Stimulated activated CD8-positive, alpha-beta memory T cell treated with anti-CD3 and anti-CD28 coated beads, Interleukin-7, amount 100 ng/mL, for 48 hours (primary cell): ENCODE results near the gene CALML3.
A peak's percentile ranks its signal among the peaks of the same experiment; 100 is the strongest.

Experiments used
- DNase-seq, 2 donors: peaks; one replicate each; pipeline ENCODE4 v3.0.0-alpha.2; 2020; ENCODE audit warnings: low read depth in 1 of 2; ENCODE audit errors: extremely low read depth in 1 of 2

Gene CALML3

DNA sequence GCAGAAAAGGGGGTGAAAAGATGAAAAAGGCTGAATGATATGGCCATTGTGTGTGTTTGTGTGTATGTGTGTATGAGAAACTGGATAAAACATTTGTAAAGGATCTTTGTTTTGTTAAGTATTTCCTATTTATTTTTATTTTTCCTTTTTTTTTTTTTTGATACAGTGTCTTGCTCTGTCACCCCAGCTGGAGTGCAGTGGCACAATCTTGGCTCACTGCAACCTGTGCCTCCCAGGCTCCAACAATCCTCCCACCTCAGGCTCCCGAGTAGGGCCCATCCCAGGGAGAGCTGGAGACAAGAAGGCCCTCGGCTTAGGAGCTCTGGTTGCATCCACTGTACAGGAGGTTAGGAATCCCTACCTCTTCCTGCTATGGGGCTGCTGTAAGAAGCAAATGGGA lies 18.5 kb upstream of the CALML3 start:
- DNase-seq: no peak

DNA sequence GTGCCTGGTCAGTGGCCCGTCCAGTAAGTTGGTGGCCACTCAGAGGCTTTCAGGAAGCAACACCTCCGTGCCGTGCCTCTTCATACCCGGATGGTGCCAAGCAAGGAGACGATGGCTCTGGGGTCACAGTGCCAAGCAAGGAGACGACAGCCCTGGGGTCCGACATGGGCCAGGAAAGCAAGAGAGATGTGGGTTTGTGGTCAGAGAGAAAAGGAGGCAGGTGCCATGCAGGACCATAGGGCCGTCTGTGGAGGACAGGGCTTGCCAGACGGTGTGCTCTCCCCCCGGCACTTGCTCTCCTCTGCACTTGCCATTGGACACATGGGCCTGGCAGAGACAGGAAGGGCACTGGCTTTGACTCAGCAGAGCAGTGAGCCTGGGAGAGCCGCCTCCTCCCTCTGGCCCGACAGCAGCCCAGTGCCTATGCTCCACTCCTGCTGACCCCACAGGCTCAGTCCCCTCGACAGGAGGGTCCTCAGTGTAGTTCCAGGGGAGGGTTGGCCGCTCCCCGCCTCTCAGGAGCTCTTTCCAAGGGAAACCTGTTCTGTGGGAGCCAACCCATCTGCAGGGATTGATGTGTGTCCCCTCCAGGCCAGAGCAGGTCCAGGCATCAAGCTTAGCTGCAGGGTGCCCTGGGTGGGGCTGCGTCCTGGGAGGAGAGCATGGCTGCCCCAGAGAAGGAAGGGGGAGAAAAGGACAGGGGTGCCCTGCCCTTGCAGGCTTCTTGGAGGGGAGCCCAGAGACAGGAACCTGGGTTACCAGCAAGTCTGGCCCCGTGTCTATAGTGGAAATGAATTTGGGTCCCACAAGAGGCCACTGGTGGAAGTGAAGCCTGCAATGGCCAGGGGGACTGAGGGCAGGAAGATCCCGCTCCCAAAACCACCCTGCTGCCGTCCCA lies 17.8 kb upstream of the CALML3 start:
- no peak for DNase-seq

GRCh38 chr10:5507649-5508131 lies 17.1 kb upstream of the CALML3 start:
- DNase-seq: no peak

DNA sequence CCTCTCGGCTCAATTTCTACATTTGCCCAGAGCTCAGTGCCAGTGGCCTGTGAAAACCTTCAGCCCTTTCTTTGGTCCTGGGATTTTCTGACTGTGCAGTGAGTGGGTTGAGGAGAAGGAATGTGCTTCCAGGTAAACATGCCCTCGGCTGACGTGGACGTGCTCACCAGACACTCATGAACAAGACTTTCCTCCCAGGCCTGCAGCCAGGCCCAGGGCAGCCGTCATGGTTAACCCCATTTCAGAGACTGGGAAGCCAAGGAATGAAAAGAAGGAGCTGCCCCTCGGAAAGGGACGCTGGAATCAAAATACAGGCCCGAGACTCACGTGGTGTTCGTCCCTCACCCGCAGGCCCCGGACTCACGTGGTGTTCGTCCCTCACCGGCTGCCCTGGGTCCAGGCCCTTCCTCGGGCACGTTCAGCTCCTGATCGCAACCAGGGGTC lies 16.6 kb upstream of the CALML3 start:
- DNase-seq: no peak

- no peak for DNase-seq
Measured at GRCh38 chr10:5508786-5509185, 16.0 kb upstream of the CALML3 start.

- DNase-seq: no peak
Measured at GRCh38 chr10:5509236-5509635, 15.5 kb upstream of the CALML3 start.

DNA sequence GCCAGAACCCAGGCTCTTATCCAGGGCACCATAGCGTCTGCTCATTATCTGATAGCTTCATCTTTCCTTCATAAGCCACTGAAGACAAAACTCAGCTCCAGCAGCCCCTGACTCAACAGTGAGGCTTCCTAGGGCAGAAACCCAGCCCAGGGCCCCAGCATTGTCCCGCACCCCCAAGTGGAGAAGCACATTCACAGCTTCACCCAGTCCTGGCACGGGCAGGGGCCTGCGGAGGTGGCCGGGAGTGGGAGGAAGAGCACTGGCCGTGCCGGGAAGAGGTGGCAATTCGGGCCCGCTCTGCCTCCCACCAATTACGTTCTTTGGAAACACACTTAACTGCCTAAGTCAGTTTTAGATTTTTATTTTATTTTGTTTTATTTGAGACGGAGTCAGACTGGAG lies 15.1 kb upstream of the CALML3 start:
- no peak for DNase-seq

DNA sequence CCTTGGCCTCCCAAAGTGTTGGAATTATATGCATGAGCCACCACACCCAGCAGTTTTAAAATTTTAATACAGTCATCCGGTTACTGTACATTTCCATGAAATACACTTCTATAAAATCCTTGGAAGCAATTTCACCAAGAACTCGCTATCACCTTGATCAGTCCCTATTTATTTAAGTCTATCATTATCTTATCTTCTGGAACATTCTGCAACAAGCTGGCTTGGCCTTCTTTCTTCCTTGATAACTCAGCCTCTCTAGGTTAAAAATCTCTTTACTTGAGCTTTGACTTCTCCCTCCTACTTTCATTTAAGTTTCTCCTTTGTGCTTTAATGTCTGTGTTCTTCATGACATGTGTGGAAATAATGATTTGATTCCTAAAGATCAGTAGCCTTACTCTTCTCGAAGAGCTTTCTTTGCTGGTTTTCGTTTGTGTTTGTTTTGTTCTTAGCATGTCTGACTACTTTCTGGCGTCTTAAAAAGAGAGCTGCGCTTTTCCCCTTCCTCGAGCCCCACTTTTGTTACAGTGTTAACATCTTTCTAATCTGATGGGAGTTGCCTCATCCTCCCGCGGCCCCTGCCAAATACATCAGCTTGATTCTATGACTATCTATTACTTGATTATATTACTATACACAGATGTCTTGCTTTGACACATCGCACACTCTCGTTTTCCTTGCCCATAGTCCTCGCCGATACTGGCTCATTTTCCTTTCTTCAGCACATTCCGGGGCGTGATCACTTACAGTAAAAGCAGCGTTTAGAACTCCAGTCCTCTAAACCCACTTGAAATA lies 14.3 kb upstream of the CALML3 start:
- DNase-seq: no peak

DNA sequence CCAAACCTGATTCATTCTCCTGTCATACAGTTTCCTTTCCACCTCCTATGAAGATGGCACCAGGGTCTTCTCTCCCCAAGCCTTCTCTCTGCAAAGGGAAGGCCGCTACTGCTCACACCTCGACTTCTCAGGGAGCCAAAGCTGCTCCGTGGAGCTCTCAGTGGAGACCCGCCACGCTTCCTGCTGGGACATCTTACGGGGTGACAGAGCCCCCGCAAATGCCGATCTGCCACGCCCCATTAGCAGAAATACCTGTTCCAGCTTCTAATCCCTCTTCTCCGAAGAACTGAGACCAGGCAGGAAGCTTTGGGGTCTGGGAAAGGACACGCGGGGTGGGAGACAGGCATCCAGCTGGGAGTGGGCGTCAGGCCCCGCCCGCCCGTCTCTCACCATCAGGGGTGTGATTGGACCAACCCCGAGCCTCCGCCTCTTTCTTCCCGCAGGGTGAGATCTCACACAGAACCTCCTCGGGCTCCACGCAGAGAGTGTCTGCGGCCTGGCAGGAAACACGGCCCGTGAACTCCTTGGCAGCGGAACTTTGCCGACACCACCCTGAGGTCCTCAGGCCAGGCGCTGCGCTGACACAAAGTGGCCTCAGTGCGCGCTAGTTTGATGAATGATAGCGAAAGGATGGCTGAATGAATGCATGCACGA lies 13.4 kb upstream of the CALML3 start:
- no peak for DNase-seq

DNA sequence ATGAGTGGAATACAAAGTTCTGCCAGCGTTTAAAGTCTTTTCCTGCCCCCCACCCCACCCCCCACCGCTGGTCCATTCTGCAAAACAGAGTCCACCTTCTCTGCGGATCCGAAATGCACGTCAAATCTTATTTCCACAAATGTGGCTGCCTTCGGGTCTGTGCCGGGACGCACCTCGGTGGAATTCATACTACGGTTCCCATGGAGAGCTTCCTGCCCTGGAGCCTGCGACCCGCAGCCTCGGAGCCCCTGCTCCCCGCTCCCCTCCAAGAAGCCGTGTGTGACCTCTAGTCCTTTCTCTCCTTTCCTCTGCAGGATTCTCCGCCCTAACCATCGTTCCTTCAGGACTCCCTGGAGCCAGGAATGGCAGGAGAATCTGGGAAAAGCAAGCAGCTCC lies 12.9 kb upstream of the CALML3 start:
- no peak for DNase-seq

DNA sequence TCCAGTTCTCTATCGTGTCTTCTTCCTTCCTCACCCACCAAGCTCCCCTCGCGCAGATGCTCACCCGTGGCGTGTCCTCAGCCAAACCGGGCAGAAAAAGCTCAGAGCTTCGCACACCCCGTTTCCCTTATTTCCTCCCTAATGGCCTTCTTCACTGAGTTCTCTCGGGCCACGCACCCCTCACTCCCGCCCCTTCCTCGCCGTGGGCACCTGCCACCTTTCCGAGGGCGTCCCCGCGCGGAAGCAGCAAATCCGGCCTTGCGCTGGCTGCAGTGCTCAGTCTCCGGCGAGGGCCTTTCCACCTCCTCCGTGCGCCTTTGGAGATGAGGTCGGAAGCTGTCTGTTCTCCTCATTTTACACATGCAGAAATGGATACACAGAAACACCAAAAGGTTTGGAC lies 12.4 kb upstream of the CALML3 start:
- DNase-seq: no peak

DNA sequence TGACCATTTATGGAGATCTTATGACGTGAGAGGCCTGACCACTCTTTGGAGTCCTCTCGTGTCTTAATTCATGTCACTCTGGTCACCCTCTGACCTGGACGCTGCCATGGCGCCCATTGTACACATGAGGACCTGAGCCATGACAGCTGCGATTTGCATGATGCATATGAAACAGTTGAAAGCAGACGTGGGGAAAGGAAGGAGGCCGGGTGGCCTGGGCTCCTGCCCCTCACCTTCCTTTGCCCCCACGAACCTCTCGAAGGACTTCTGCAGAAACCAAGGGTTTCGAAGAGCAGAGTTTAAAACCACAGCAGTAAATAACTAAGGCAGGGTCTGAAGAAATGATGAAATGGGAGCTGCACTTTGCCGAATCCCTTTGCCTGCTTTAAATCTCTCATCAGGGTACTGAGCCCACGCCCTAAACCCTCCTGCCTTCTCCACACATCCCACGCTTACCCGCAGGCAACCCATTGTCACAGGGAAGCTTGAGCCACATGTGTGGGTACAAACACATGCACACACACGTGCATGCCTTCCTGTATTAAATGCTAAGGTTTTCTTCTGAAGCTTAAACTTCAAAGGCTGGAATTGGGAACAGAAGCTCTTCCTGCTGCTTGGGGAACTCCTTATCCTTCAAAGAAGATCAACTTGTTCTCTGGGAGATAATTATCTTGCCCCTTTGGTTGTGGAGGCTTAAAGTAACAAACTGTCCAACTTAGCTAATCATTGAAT lies 11.7 kb upstream of the CALML3 start:
- peak in 1 of 2 donors; percentile 34 for DNase-seq

GRCh38 chr10:5514226-5514850 lies 10.4 kb upstream of the CALML3 start:
- DNase-seq: no peak

DNA sequence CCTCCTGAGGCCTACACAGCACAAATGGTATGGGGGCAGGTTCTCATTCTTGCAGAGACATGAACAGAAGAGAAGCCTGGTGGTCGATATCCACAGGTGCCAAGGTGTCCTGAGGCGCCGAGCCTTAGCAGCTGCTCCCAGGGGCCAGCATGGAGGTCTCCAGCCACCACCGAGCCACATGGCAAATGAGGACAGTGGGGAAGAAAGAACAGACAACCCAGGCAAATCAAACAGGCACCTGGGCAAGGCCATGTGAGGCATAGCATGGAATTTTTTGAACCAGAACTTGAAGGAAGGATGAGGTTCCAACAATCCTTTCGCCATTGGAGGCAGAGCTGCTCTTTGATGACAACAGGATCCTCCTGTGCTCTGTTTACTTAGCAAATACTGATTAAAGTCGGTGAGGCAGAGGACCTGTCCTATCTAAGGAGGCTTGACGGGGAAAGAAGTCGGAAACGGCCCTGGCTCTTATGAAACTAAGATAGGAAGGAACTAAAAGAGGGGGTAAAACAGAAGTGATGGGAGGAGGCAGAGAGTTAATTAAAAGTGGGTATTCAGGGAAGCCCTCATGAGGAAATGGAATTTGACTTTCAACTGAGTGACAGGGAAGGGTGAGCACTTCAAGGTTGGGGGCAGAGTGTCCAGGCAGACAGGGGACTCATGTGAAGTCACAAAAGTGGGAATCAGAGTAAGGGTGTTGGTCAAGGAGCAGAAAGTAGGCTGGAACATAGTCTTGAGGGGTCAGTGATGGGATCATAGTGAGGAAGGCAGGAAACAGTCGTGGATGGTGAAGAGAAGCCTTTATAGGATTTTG lies 8.6 kb upstream of the CALML3 start:
- no peak for DNase-seq

DNA sequence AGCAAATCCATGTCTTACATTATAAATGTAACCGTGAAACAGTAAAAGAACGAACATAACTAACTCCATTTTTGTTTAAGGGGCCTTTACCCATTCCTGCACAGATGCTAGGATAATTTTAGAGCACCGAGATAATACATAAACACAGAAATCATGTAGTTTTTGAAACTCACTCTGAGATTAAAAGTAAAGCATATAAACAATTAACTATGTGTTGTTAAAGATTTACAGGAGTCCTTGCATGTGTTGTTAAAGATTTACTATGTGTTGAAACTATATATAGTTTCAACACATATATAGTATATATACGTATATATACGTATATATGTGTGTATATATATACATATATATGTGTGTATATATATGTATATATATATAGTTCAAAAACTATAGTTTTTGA lies 7.2 kb upstream of the CALML3 start:
- DNase-seq: no peak

DNA sequence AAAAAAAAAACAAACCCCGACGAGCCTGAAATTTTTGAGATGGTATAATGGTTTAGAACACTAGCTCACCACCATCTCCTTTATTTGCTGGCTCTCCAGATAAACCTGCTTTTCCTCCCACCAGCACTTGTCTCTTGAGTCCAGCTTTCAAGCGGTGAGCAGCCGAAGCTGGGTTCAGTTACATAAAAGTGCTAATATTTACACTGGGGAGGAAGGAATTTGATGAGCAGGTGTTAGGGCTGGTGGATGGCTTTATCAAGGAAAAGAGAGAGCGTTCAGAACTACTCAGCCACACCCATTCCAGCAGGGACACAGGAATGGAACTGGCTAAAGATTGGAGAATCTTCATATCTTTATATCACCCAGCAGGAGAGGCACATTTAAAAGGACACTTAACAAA lies 6.6 kb upstream of the CALML3 start:
- DNase-seq: no peak

DNA sequence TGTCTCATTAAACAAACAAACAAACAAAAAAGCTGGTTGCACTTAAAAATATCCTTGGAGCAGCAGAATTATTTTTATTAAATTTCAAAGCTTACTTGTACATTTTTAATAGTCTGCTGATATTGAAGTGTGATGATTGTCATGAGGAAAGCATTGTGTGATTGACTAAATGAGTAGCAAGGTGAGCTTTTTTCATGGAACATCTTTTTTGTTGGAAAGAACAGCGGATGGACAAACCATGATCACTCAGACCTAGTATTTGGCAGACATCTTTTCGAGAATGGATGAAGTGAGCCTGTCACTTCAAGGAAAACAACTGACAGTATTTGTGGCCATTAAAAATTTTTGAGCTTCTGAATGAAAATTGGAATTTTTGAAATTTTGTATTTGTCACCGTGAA lies 5.7 kb upstream of the CALML3 start:
- DNase-seq: no peak

- no peak for DNase-seq
Measured at GRCh38 chr10:5522913-5523560, 1.7 kb upstream of the CALML3 start.
